Mesendoderm (in vitro differentiated cells): ENCODE results near the gene NRG3.

ENCODE experiments used
- DNase-seq: peaks from one replicate; pipeline ENCODE4 v3.0.0; 2013
- H2AK5ac ChIP-seq: 2 replicates; pipeline ENCODE4 v1.6.1; 2013; ENCODE audit warnings: low read length, inconsistent platforms
- H2BK120ac ChIP-seq: 2 replicates; pipeline ENCODE4 v1.6.1; 2013; ENCODE audit warnings: low read depth, mild to moderate bottlenecking, low read length, moderate library complexity, mixed read lengths
- H2BK15ac ChIP-seq: replicated peaks from 2 replicates; pipeline ENCODE4 v1.6.1; 2013; ENCODE audit warnings: low read depth, mild to moderate bottlenecking, moderate library complexity
- H2BK5ac ChIP-seq: 2 replicates; pipeline ENCODE4 v1.6.1; 2013; ENCODE audit warnings: low read length, inconsistent platforms
- H3K18ac ChIP-seq: 2 replicates; pipeline ENCODE4 v1.6.1; 2013; ENCODE audit warnings: mild to moderate bottlenecking, low read length, mixed read lengths
- H3K23ac ChIP-seq: one replicate; pipeline ENCODE4 v1.6.1; 2013; ENCODE audit warnings: low read length
- H3K27ac ChIP-seq: 2 replicates; pipeline ENCODE4 v1.5.1; 2013; ENCODE audit warnings: low read depth, mild to moderate bottlenecking, inconsistent platforms, low read length, moderate library complexity
- H3K27me3 ChIP-seq: 2 replicates; pipeline ENCODE4 v1.6.1; 2013; ENCODE audit warnings: low read length, control low read depth, mild to moderate bottlenecking, inconsistent platforms; ENCODE audit not compliant: insufficient read depth, poor library complexity
- H3K36me3 ChIP-seq: 2 replicates; pipeline ENCODE4 v1.6.1; 2013; ENCODE audit warnings: low read length, inconsistent platforms; ENCODE audit not compliant: control insufficient read depth, insufficient read depth
- H3K4ac ChIP-seq: one replicate; pipeline ENCODE4 v1.6.1; 2013; ENCODE audit warnings: low read depth, mild to moderate bottlenecking, low read length, moderate library complexity
- H3K4me1 ChIP-seq: 2 replicates; pipeline ENCODE4 v1.6.1; 2013; ENCODE audit warnings: low read depth, low read length, inconsistent platforms; ENCODE audit not compliant: control insufficient read depth
- H3K4me2 ChIP-seq: 2 replicates; pipeline ENCODE4 v1.6.1; 2013; ENCODE audit warnings: low read length
- H3K4me3 ChIP-seq: 2 replicates; pipeline ENCODE4 v1.5.1; 2013; ENCODE audit warnings: mild to moderate bottlenecking, low read length
- H3K56ac ChIP-seq: one replicate; pipeline ENCODE4 v1.6.1; 2013; ENCODE audit warnings: low read length
- H3K79me1 ChIP-seq: 2 replicates; pipeline ENCODE4 v1.6.1; 2013; ENCODE audit warnings: low read length, inconsistent platforms
- H3K79me2 ChIP-seq: 2 replicates; pipeline ENCODE4 v1.6.1; 2013; ENCODE audit warnings: mild to moderate bottlenecking, low read length; ENCODE audit not compliant: control insufficient read depth, insufficient read depth
- H3K9ac ChIP-seq: 2 replicates; pipeline ENCODE4 v1.6.1; 2013; ENCODE audit warnings: low read length, inconsistent platforms
- H4K5ac ChIP-seq: one replicate; pipeline ENCODE4 v1.6.1; 2013; ENCODE audit warnings: low read length
- H4K8ac ChIP-seq: one replicate; pipeline ENCODE4 v1.6.1; 2013; ENCODE audit warnings: low read depth, mild to moderate bottlenecking, control low read depth, low read length, moderate library complexity
- WGBS: extraction: QIAGEN DNeasy Blood & Tissue Kit; methylation state at CpG from one replicate; pipeline ENCODE4 v1.1.7; 2013; ENCODE audit warnings: low lambda C conversion rate, missing lambda C conversion rate; ENCODE audit not compliant: insufficient coverage; ENCODE audit errors: extremely low coverage; 5-methylcytosine and 5-hydroxymethylcytosine counted together

NRG3 gene

DNA sequence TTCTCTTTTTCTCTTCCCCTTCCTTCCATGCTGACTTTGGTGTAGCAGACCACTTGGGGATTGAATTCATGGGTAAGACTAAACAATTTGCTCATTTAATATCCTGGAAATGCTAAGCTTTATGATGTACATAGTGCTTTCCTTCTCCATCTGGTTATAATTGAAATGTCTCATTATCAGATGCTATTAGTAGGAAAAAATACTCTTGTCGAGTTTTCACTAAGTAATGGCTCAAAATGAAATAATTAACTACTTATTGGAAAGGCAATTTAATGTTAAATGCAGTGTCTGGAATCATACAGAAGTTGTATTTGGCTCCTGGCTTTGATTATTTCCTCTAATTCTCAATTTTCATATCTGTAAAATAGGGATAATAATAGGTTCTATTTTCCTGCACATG lies 990.4 kb downstream of the NRG3 start:
- Histone ChIP-seq H3K36me3 (no peaks in the 10 kb centered on the region), H2AK5ac (no peak overlapping the region), H3K9ac (no peak overlapping the region), H3K27ac (no peak overlapping the region), H4K5ac (no peak overlapping the region), H3K23ac (no peak overlapping the region), H3K4me1 (no peaks in the 10 kb centered on the region), H4K8ac (no peak overlapping the region), H3K79me1 (no peaks in the 10 kb centered on the region), H3K4me2 (no peak overlapping the region), H3K4ac (no peak overlapping the region), H2BK120ac (no peak overlapping the region), H3K4me3 (no peak overlapping the region), H2BK15ac (no peak overlapping the region), H3K18ac (no peak overlapping the region), H3K79me2 (no peaks in the 10 kb centered on the region), H2BK5ac (no peak overlapping the region), H3K27me3 (no peaks in the 10 kb centered on the region), H3K56ac (no peak overlapping the region)
- DNase-seq: no peak
- no CpG with 5 or more reads among the region's 1 CpG for WGBS

DNA sequence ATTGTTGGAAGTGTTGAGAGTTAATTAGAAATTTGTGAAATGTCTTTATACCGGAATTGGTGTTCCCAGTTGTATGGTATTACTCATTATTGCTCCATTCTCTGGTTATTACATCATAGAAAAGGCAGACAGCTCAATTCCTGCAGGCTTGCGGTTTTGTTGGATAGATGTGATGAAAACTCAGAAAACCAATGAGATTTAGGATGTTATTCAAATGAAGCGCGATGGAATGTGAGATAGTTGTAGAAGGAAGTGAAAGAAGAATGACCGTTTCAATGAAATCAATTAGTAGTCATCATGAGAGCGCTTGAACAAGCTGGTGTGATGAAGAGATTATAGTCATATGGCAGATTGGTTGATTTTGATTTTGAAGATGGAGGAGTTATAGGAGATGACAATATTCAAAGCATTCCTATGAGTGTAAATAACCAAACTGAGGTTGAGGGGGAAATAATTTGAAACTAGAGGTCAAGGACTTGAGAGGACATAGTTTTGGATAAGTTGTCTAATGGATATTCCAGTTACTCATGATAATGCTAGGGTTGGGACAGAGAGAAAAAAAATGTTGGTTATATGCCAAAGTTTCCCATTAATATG lies 991.5 kb downstream of the NRG3 start:
- Histone ChIP-seq H2BK15ac (no peak overlapping the region), H3K18ac (no peak overlapping the region), H3K4me3 (no peak overlapping the region), H2BK5ac (no peak overlapping the region), H3K27ac (no peak overlapping the region), H3K56ac (no peak overlapping the region), H3K4ac (no peak overlapping the region), H3K4me2 (no peak overlapping the region), H2BK120ac (no peak overlapping the region), H3K36me3 (no peaks in the 10 kb centered on the region), H2AK5ac (no peak overlapping the region), H3K23ac (no peak overlapping the region), H3K79me2 (no peaks in the 10 kb centered on the region), H3K27me3 (no peaks in the 10 kb centered on the region), H4K5ac (no peak overlapping the region), H4K8ac (no peak overlapping the region), H3K4me1 (no peaks in the 10 kb centered on the region), H3K79me1 (no peaks in the 10 kb centered on the region), H3K9ac (no peak overlapping the region)
- no peak for DNase-seq
- 100% methylated on average over 5 of the region's 6 CpGs for WGBS

DNA sequence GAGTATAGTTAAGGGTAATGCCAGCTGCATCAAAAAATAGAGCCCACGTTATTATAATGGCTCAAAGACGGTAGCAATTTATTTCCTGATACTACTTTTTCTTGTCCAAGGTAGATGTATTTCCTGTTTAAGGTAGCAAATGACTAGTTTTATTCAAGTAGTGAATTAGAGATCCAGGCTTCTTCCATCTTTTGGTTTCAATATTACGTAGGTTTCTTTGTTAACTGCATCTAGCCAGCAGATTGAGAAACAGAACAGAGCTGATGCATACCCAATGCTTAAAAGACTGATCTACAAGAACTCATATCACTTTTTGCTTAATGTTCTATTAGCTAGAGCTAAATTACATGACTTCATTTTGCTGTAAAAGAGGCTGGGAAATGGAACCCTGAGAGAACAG lies 992.1 kb downstream of the NRG3 start:
- H3K4me3 ChIP-seq: no peak overlapping the region
- no peak overlapping the region for H4K8ac ChIP-seq
- H3K79me1 ChIP-seq: no peaks in the 10 kb centered on the region
- no peak overlapping the region for H2BK5ac ChIP-seq
- DNase-seq: no peak
- H2BK15ac ChIP-seq: no peak overlapping the region
- no peak overlapping the region for H3K18ac ChIP-seq
- no peak overlapping the region for H3K9ac ChIP-seq
- no peak overlapping the region for H3K4me2 ChIP-seq
- H3K23ac ChIP-seq: no peak overlapping the region
- H3K36me3 ChIP-seq: no peaks in the 10 kb centered on the region
- no peak overlapping the region for H3K4ac ChIP-seq
- no peak overlapping the region for H2AK5ac ChIP-seq
- H3K56ac ChIP-seq: no peak overlapping the region
- H4K5ac ChIP-seq: no peak overlapping the region
- no peaks in the 10 kb centered on the region for H3K4me1 ChIP-seq
- WGBS: no CpG with 5 or more reads among the region's 3 CpGs
- H3K27me3 ChIP-seq: no peaks in the 10 kb centered on the region
- no peak overlapping the region for H3K27ac ChIP-seq
- no peaks in the 10 kb centered on the region for H3K79me2 ChIP-seq
- no peak overlapping the region for H2BK120ac ChIP-seq

DNA sequence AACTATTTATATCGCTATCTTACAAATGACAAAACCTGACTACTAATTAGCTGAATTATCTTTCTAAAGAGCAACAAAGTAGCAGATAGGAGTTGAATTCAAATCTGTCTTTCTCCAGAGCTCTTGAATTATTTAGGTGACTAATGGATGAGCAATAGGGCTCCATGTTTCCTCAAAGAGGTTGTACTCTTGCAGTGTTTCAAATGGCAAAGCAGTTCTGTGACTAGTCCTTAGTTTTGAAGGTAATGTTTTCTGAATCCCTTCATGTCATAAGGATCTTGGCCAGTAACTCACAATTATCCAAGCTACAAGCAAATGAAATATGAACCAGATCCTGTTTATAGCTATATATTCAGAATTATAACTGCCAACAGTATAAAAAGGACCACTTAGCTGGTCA lies 999.7 kb downstream of the NRG3 start:
- Histone ChIP-seq H2AK5ac (no peak overlapping the region), H3K4me3 (no peak overlapping the region), H3K18ac (no peak overlapping the region), H3K4me1 (no peaks in the 10 kb centered on the region), H3K4me2 (no peak overlapping the region), H3K27ac (no peak overlapping the region), H4K8ac (no peak overlapping the region), H3K79me1 (no peaks in the 10 kb centered on the region), H2BK120ac (no peak overlapping the region), H3K23ac (no peak overlapping the region), H3K4ac (no peak overlapping the region), H3K79me2 (no peaks in the 10 kb centered on the region), H3K9ac (no peak overlapping the region), H2BK5ac (no peak overlapping the region), H3K56ac (no peak overlapping the region), H4K5ac (no peak overlapping the region), H2BK15ac (no peak overlapping the region), H3K27me3 (no peaks in the 10 kb centered on the region), H3K36me3 (no peaks in the 10 kb centered on the region)
- no CpG with 5 or more reads among the region's 1 CpG for WGBS
- no peak for DNase-seq

DNA sequence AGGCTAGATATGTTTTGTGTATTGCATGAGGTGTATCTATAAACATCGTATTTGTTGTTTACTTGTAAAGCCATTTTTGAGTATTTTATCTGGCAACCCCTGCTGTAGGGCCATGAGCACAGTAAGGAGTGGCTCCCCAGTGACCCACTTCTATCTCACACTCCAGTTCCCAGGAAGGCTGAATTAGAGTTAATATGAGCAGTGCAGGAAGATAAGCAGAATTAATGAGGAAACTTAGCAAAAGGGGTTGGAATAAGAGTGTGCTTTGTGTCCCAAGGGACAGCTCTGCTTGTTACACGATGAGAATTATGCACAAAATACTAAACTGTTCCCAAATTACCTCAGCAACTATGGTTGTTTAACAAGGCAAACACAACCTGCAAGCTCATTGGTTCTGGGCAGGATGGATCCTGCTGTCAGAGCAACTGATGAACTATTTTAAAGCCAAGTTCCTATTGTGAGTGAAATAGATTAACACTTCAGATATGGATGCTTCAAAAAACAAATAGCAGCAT lies 1005.8 kb downstream of the NRG3 start:
- no peak overlapping the region for H4K5ac ChIP-seq
- H4K8ac ChIP-seq: no peak overlapping the region
- H3K4me2 ChIP-seq: no peak overlapping the region
- no peak overlapping the region for H3K4me3 ChIP-seq
- no peak overlapping the region for H2AK5ac ChIP-seq
- no peak overlapping the region for H3K27ac ChIP-seq
- H2BK120ac ChIP-seq: no peak overlapping the region
- H3K23ac ChIP-seq: no peak overlapping the region
- H3K27me3 ChIP-seq: no peaks in the 10 kb centered on the region
- no peak overlapping the region for H3K4ac ChIP-seq
- peak; percentile 5 for DNase-seq
- no peaks in the 10 kb centered on the region for H3K79me2 ChIP-seq
- H2BK15ac ChIP-seq: no peak overlapping the region
- WGBS: no CpG with 5 or more reads among the region's 2 CpGs
- no peaks in the 10 kb centered on the region for H3K79me1 ChIP-seq
- H3K36me3 ChIP-seq: no peaks in the 10 kb centered on the region
- H2BK5ac ChIP-seq: no peak overlapping the region
- H3K56ac ChIP-seq: no peak overlapping the region
- H3K18ac ChIP-seq: no peak overlapping the region
- no peaks in the 10 kb centered on the region for H3K4me1 ChIP-seq
- no peak overlapping the region for H3K9ac ChIP-seq

DNA sequence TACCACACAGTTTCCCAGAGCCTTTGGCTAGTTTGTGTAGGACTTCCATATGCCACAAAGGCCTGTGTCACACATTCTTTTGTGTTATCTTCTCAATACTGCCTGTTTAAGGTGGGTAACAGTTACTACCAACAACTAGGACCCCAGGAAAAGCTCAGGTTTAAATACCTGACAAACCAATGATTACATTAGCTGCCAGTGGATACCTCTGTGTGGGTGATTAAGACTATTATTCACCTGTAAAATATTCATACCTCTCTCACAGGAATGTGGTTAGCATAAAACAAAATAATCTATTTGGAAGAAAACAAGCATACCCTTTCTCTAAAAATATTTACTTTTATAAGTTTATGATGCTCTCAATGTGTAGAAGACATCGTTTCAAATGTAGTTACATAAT lies 1007.7 kb downstream of the NRG3 start:
- no peak overlapping the region for H3K56ac ChIP-seq
- H3K9ac ChIP-seq: no peak overlapping the region
- no peaks in the 10 kb centered on the region for H3K36me3 ChIP-seq
- H4K8ac ChIP-seq: no peak overlapping the region
- H2BK120ac ChIP-seq: no peak overlapping the region
- WGBS: no CpG with 5 or more reads among the region's 1 CpG
- H3K4ac ChIP-seq: no peak overlapping the region
- no peak for DNase-seq
- H2AK5ac ChIP-seq: no peak overlapping the region
- no peak overlapping the region for H4K5ac ChIP-seq
- H3K4me3 ChIP-seq: no peak overlapping the region
- H3K27me3 ChIP-seq: no peaks in the 10 kb centered on the region
- no peak overlapping the region for H3K23ac ChIP-seq
- no peaks in the 10 kb centered on the region for H3K79me2 ChIP-seq
- no peak overlapping the region for H3K27ac ChIP-seq
- H3K18ac ChIP-seq: no peak overlapping the region
- H3K4me2 ChIP-seq: no peak overlapping the region
- no peaks in the 10 kb centered on the region for H3K79me1 ChIP-seq
- H2BK15ac ChIP-seq: no peak overlapping the region
- no peaks in the 10 kb centered on the region for H3K4me1 ChIP-seq
- H2BK5ac ChIP-seq: no peak overlapping the region
